WTC11 (cell line): ENCODE results near the gene DCAF15. TPM values are rescaled to one million over a fixed set of nuclear protein-coding genes. Genes with fewer than 3 reads are reported as not detected.

ENCODE experiments used
- ATAC-seq: fragments of 200-7000 bp; cut with Tn5 transposase; 2 replicates; pipeline ENCODE4 v1.10.0; 2021; ENCODE audit warnings: mild to moderate bottlenecking, moderate library complexity
- CTCF ChIA-PET: fragments of 300-600 bp; sonication (Branson Sonifier 250); formaldehyde crosslinking; loops from one replicate; lab custom pipeline; 2021; ENCODE audit warnings: antibody characterized with exemption; lab: Charles Lee
- POLR2A ChIA-PET: fragments of 350-600 bp; sonication (Branson Sonifier 250); formaldehyde crosslinking; loops from one replicate; lab custom pipeline; 2021; ENCODE audit warnings: antibody characterized with exemption; lab: Charles Lee
- DNase-seq: peaks from one replicate; pipeline ENCODE4 v3.0.0; 2021; ENCODE audit warnings: low spot score
- H3K27ac Mint-ChIP-seq: 2 replicates; pipeline ENCODE4 v1.8.0; 2021; ENCODE audit warnings: mixed read lengths
- H3K27me3 Mint-ChIP-seq: 2 replicates; pipeline ENCODE4 v1.8.0; 2021; ENCODE audit warnings: low read depth, mild to moderate bottlenecking, moderate library complexity, mixed read lengths
- H3K36me3 Mint-ChIP-seq: 2 replicates; pipeline ENCODE4 v1.8.0; 2021; ENCODE audit warnings: mixed read lengths
- H3K4me1 Mint-ChIP-seq: 2 replicates; pipeline ENCODE4 v1.8.0; 2022; ENCODE audit warnings: mixed read lengths
- H3K4me3 Mint-ChIP-seq: 2 replicates; pipeline ENCODE4 v1.8.0; 2021; ENCODE audit warnings: mild to moderate bottlenecking, moderate library complexity, mixed read lengths
- H3K9me3 Mint-ChIP-seq: 2 replicates; pipeline ENCODE4 v1.8.0; 2021; ENCODE audit warnings: mixed read lengths
- AFF4 ChIP-seq: sonication (generic); formaldehyde crosslinking; IDR thresholded peaks from 2 replicates; pipeline ENCODE4 v1.8.1; 2023; ENCODE audit warnings: mild to moderate bottlenecking, missing genetic modification reagents, borderline replicate concordance
- ATF2 ChIP-seq: sonication (generic); formaldehyde crosslinking; IDR thresholded peaks from 2 replicates; pipeline ENCODE4 v1.8.1; 2022; ENCODE audit warnings: low read depth, missing genetic modification reagents, borderline replicate concordance
- CBFB ChIP-seq: sonication (generic); formaldehyde crosslinking; IDR thresholded peaks from 2 replicates; pipeline ENCODE4 v1.8.1; 2022; ENCODE audit warnings: mild to moderate bottlenecking, low read depth, missing genetic modification reagents
- CREM ChIP-seq: sonication (generic); formaldehyde crosslinking; IDR thresholded peaks from 2 replicates; pipeline ENCODE4 v1.8.1; 2022; ENCODE audit warnings: mild to moderate bottlenecking, missing genetic modification reagents, moderate library complexity
- ESRRA ChIP-seq: sonication (generic); formaldehyde crosslinking; IDR thresholded peaks from 2 replicates; pipeline ENCODE4 v1.8.1; 2022; ENCODE audit warnings: mild to moderate bottlenecking, missing genetic modification reagents, borderline replicate concordance
- FOXJ3 ChIP-seq: sonication (generic); formaldehyde crosslinking; IDR thresholded peaks from 2 replicates; pipeline ENCODE4 v1.9.0; 2021; ENCODE audit warnings: missing genetic modification reagents, mild to moderate bottlenecking, borderline replicate concordance
- GTF2I ChIP-seq: fragments of 250-450 bp; sonication (Bioruptor Pico); conservative IDR thresholded peaks from 2 replicates; pipeline ENCODE4 v1.4.0; 2021; ENCODE audit warnings: mild to moderate bottlenecking
- JUN ChIP-seq: sonication (generic); formaldehyde crosslinking; IDR thresholded peaks from 2 replicates; pipeline ENCODE4 v1.8.0; 2023; ENCODE audit warnings: mild to moderate bottlenecking, missing genetic modification reagents
- MYBL2 ChIP-seq: sonication (generic); formaldehyde crosslinking; IDR thresholded peaks from 2 replicates; pipeline ENCODE4 v1.8.1; 2023; ENCODE audit warnings: mild to moderate bottlenecking, moderate library complexity, missing genetic modification reagents
- NR1H2 ChIP-seq: sonication (generic); formaldehyde crosslinking; IDR thresholded peaks from 2 replicates; pipeline ENCODE4 v1.9.0; 2021; ENCODE audit warnings: mild to moderate bottlenecking, moderate library complexity, missing genetic modification reagents
- NR2C2 ChIP-seq: sonication (generic); formaldehyde crosslinking; IDR thresholded peaks from 2 replicates; pipeline ENCODE4 v1.8.0; 2022; ENCODE audit warnings: mild to moderate bottlenecking, missing genetic modification reagents
- PREB ChIP-seq: sonication (generic); formaldehyde crosslinking; IDR thresholded peaks from 2 replicates; pipeline ENCODE4 v1.8.1; 2022; ENCODE audit warnings: mild to moderate bottlenecking, missing genetic modification reagents, moderate library complexity, borderline replicate concordance
- SMAD3 ChIP-seq: sonication (generic); formaldehyde crosslinking; IDR thresholded peaks from 2 replicates; pipeline ENCODE4 v1.8.0; 2022; ENCODE audit warnings: missing genetic modification reagents, mild to moderate bottlenecking, borderline replicate concordance
- TEAD1 ChIP-seq: sonication (generic); formaldehyde crosslinking; IDR thresholded peaks from 2 replicates; pipeline ENCODE4 v1.8.0; 2022; ENCODE audit warnings: mild to moderate bottlenecking, missing genetic modification reagents
- ZBTB21 ChIP-seq: sonication (generic); formaldehyde crosslinking; IDR thresholded peaks from 2 replicates; pipeline ENCODE4 v1.8.1; 2023; ENCODE audit warnings: mild to moderate bottlenecking, missing genetic modification reagents, borderline replicate concordance
- ZBTB43 ChIP-seq: sonication (generic); formaldehyde crosslinking; IDR thresholded peaks from 2 replicates; pipeline ENCODE4 v1.8.1; 2023; ENCODE audit warnings: mild to moderate bottlenecking, missing genetic modification reagents
- ZNF425 ChIP-seq: fragments of 250-450 bp; sonication (Bioruptor Pico); conservative IDR thresholded peaks from 2 replicates; pipeline ENCODE4 v1.9.0; 2021; ENCODE audit warnings: mild to moderate bottlenecking
- ZNF512 ChIP-seq: sonication (generic); formaldehyde crosslinking; IDR thresholded peaks from 2 replicates; pipeline ENCODE4 v1.8.1; 2022; ENCODE audit warnings: missing genetic modification reagents, borderline replicate concordance
- total RNA-seq: library from RNA; stranded (reverse); gene quantifications from 3 replicates; pipeline ENCODE4 v1.2.3, GENCODE V29; 2021

Gene DCAF15
- total RNA-seq, 1 experiment from 2014 or later = 82.9 TPM

GRCh38 chr19:13999085-13999484 is 46.8 kb downstream of the DCAF15 start:
- Mint-ChIP-seq H3K36me3 (peaks cover 31% of the 10 kb centered on the region), H3K9me3 (peaks cover 11% of the 10 kb centered on the region)
- POLR2A ChIA-PET = no interaction called here
- TF ChIP-seq TEAD1 (CRISPR knock-in tag) (no peak), NR1H2 (CRISPR knock-in tag) (no peak), SMAD3 (no peak), ESRRA (CRISPR knock-in tag) (no peak), ZBTB43 (CRISPR knock-in tag) (no peak), ZNF425 (CRISPR knock-in tag) (no peak), GTF2I (CRISPR knock-in tag) (no peak), ZNF512 (no peak), NR2C2 (CRISPR knock-in tag) (no peak), ZBTB21 (CRISPR knock-in tag) (no peak)
- TF ChIP-seq, all 79 proteins: peak for 0
- Mint-ChIP-seq H3K27me3 (no peaks in the 10 kb centered on the region), H3K4me1 (peaks cover 8% of the 10 kb centered on the region), H3K27ac (no peak overlapping the region), H3K4me3 (no peak overlapping the region)
- DNase-seq = no peak
- ATAC-seq = no peak
- CTCF ChIA-PET = no interaction called here

GRCh38 chr19:14000691-14001375 is 48.5 kb downstream of the DCAF15 start:
- Mint-ChIP-seq H3K27ac (no peak overlapping the region), H3K4me3 (no peak overlapping the region), H3K36me3 (peaks cover 31% of the 10 kb centered on the region), H3K9me3 (peaks cover 11% of the 10 kb centered on the region), H3K27me3 (no peaks in the 10 kb centered on the region), H3K4me1 (peaks cover 19% of the 10 kb centered on the region)
- ATAC-seq (no peak), DNase-seq (no peak)
- ChIA-PET CTCF (interaction anchor here (1.5 kb wide), 1 partner anchor 58 kb away, joined by 3 read pairs; no protein-coding TSS in a partner anchor), POLR2A (no interaction called here)
- TF ChIP-seq JUN (CRISPR knock-in tag) = no peak
- TF ChIP-seq ATF2 (CRISPR knock-in tag) = no peak
- TF ChIP-seq GTF2I (CRISPR knock-in tag) = no peak
- no peak for TF ChIP-seq MYBL2 (CRISPR knock-in tag)
- no peak for TF ChIP-seq AFF4
- no peak for TF ChIP-seq CBFB
- no peak for TF ChIP-seq PREB (CRISPR knock-in tag)
- TF ChIP-seq FOXJ3 (CRISPR knock-in tag) = no peak
- no peak for TF ChIP-seq CREM (CRISPR knock-in tag)
